GM18498 (cell line): ENCODE data around the gene BMI1.

ENCODE experiments used
- ATAC-seq: cut with Tn5 transposase; IDR thresholded peaks from one replicate; pipeline ENCODE4 v1.9.1; 2021; ENCODE audit warnings: mild to moderate bottlenecking, moderate library complexity; ENCODE audit not compliant: unreplicated experiment

The BMI1 gene

DNA sequence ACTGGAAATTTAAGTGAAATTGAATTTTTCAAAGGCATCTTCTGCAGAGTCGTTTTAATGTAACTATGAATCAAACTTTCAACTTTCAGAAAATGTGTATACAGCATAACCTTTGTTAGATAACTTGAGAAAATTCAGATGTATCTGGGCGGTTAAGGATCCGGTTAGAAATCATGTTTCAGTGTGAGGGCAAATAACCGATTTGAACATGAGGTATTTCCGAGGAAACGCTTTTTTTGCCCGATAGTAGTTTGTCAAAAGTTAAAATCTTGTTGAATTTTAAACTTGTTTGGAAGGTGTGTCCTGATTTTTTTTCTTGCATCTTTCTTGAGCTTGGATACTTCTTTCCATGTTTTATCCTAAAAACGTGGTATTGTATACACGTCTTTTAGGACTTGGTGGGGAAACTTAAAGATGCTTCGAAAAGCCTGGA lies 1.3 kb upstream of the BMI1 start:
- ATAC-seq = no peak

DNA sequence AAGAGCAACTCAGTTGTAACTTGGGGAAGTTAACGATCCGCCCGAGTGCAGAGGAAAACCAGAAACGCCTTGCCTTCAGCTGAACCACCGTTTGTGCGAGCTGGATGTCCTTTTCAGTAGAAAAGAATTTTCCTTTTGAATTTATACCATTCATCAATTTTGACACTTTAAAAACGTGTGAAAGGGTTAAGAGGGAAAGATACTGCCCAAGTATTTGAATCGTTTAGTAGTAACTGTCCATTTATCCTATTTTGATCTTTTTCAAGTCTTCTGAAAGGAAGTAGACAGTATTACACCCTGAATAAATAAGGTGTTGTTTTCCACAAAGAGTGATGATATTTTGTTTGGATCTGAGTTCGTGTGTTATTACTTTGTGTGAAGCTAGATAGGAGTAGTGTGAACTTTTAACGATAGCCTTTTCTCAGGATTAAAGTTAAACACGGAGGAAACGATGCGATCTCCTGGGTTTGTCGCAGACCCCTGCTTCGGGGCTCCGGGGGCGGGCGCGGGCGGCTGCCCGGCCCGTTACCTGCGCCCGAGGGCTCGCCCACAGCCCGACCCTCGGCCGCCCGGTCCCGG lies 830 bp upstream of the BMI1 start:
- no peak for ATAC-seq

DNA sequence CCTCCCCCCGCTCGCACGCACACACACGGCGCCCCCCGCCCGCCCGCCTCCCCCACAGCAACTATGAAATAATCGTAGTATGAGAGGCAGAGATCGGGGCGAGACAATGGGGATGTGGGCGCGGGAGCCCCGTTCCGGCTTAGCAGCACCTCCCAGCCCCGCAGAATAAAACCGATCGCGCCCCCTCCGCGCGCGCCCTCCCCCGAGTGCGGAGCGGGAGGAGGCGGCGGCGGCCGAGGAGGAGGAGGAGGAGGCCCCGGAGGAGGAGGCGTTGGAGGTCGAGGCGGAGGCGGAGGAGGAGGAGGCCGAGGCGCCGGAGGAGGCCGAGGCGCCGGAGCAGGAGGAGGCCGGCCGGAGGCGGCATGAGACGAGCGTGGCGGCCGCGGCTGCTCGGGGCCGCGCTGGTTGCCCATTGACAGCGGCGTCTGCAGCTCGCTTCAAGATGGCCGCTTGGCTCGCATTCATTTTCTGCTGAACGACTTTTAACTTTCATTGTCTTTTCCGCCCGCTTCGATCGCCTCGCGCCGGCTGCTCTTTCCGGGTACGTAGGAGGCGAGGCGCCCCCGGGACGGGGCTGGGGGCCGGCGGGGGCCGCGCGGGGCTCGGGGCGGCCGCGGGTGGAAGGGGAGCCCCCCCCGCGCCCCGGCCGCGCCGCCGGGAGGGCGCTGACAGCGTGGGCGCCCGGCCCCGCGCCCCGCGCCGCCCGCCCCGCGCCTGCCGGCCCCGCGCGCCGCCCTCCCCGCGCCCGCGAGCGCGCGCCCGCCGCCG lies 441 bp downstream of the BMI1 start:
- ATAC-seq = peak; percentile 22

DNA sequence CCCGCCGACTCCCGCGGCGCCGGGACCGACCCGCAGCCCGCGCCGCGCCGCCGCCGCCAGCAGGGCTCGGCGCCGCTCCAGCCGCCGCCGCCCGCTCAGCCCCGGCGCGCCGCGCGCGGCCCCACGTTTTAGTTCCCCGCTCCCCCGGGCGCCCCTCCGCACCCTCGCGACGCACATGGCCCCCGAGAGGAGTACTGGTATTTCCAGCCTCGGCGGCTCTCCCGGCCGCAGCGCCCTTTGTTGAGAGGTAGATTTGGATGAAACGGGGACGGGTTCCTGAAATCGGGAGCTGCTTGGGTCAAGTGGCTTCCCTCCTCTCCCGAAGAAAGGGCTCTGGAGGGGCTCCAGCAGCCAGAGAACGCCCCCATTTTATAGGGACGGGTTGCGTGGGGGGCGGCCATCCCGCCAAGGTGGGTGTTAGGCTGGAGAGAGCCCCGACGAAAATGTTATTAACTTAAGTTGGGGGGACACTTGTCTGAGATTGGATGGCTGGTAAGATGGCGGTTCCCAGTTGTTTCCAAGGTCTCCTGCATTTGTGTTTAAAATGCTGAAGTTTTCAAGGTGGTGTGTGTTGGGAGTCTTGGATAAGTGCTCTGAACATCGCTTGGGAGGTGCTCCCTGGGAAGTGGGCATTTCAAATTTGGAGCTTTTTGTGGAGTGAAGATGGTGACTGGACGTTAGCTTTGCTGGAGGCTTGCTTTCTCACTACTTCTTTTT lies 1.2 kb downstream of the BMI1 start:
- no peak for ATAC-seq

DNA sequence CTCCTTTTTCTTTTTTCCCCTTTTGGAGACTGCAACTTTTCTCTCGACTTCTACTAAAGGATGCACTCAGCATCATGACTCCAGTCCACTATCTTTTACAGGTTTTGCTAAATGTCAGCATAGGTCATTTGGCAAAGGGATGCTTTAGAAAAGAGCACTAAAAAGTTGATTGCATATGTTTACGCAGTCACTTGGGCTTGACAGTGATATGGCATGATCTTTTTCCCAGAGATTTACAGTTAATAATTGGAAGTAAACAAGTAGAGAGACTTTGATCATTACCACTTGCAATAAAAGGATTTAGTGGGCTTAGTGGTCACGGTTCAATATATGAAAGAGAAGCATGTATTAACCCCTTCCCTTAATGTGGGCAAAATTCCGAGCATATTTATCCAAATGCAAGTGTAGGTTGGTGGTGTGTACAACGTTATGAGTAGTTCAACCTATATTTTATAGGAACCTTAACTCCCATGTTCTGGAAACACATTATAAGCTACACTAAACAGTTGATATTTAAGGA lies 1.8 kb downstream of the BMI1 start:
- no peak for ATAC-seq

DNA sequence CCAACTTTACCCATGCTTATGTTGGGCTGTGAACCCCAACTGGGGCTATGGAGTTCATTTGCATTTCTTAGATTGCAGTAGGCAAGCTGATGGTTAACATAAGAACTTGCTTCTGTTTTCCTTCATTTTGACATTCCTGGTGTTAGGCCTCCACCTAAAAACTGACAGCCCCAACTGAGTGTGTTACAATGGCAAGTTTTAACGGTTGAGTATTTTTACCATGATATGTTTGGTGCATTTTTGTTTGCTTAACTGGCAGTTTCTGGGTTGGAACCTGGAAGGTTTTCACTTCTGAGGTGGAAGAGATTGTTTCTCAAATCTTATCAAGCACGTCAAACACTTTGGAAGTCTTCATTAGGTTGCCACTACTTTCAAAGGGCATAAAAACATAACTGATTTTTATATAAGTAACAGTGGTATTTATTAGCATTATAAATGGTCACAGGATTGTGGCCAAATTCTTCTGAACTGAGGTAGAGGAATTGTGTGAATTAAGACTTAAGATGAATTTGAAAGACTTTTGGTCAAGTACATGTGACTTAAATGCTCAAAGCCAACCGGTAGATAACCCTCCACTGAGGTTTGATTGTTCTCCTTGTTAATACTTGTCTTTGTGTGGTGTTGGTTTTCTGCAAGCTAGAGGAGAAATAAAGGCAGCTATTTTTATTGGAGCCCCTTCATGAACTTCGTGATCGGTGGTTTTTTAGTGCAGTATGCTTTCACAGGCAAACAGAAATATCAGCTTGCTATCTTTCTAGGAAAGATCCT lies 2.8 kb downstream of the BMI1 start:
- no peak for ATAC-seq

DNA sequence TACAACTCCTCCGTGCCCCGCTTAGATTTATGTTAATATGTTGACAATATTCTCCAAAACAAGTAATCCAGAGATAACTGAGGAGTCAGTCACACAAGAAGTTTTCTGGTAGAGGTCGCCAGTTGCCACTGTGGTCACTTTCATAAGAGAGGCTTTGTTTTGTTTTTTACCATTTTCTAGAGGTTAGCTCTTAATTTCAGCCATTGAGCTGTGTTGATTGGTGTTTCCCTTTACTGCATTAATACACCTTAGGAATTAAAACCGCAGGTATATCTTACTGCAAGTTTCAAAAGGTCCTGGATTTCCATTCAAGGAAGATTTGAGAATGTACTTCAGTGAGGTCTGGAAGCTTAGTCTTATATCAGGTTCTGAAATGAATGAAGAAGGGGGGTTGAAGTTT lies 3.5 kb downstream of the BMI1 start:
- ATAC-seq = no peak

DNA sequence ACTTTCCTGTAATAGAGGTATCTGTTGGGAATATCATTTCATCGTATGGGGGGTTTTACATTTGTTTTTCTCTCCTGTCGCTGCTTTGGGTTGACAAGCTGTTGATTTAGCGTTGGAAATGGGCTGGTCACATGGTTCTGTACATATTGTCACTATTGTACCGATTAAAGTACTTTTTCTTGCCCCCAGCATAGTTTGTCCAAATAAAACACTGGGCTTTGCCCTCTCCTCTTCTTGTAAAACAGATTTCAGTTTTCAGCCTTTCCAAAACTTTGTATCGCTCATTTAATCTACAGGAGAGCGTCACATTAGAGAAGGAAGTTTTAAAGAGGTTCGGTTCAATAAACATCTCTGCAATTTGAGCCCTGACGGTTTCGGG lies 4.0 kb downstream of the BMI1 start:
- ATAC-seq = no peak

DNA sequence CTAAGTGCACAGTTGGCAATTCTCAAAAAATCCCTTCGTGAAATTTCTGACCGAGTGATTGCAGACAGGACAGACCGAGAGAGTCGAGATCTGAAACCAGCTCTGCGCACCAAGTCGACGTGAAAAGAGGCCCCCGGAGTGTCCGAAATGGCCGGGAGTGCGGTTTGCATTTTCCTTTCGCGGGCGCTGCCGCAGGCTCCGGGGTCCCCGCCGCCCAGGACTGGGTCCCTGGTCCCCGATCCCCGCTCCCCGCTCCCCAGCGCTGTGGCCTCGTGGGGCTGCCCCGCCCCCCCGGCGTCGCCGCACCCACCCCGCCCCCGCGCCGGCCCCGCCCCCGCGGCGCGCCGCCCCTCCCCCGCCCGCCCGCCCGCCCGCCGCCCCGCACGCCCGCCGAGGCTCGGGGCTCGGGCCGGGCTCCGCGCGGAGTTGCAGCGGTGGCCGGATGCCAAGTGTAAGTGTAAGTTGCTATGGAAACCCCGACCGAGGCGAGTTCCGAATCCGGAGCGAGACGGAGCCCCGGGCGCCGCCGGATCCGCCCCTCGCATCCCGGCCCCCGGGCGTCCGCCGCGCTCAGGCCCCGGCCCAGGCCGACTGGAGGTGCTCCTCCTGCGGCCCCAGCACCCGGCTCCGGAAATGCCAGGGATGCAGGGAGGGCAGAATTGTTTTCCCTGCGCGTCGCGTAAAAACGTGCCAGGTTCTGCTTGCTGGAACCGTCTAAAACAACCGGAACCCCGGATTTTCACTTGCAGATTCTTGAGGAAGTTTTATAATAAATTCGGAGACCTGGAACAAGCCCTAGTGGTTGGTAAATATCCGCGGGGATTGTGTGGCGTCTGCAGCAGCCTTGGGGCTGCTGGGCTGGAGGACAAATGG lies 4.6 kb downstream of the BMI1 start:
- ATAC-seq = peak; percentile 55

DNA sequence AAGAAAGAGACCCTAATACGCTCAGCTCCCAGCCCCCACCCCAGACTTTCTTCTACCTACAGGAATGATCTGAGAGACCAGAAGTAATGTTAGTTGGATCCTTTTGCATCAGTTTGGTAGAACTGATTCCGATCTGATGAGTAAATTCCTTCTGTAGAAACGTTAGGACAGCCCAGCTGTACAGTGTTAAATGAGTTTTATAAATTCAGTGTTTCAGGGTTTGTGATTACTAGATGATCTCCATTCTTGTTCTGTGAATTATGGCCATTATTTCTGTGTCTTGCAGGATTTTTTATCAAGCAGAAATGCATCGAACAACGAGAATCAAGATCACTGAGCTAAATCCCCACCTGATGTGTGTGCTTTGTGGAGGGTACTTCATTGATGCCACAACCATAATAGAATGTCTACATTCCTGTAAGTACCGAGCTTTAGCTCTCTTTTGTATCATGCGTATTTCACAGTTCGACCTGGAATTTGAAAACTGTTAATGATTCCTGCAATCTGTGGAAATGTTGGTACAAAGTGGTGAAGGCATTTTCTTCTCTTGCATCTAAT lies 5.3 kb downstream of the BMI1 start:
- no peak for ATAC-seq

DNA sequence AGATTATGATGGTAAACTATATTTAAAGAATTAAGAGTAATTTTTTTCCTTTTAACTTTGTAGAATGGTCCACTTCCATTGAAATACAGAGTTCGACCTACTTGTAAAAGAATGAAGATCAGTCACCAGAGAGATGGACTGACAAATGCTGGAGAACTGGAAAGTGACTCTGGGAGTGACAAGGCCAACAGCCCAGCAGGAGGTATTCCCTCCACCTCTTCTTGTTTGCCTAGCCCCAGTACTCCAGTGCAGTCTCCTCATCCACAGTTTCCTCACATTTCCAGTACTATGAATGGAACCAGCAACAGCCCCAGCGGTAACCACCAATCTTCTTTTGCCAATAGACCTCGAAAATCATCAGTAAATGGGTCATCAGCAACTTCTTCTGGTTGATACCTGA lies 8.3 kb downstream of the BMI1 start:
- no peak for ATAC-seq

DNA sequence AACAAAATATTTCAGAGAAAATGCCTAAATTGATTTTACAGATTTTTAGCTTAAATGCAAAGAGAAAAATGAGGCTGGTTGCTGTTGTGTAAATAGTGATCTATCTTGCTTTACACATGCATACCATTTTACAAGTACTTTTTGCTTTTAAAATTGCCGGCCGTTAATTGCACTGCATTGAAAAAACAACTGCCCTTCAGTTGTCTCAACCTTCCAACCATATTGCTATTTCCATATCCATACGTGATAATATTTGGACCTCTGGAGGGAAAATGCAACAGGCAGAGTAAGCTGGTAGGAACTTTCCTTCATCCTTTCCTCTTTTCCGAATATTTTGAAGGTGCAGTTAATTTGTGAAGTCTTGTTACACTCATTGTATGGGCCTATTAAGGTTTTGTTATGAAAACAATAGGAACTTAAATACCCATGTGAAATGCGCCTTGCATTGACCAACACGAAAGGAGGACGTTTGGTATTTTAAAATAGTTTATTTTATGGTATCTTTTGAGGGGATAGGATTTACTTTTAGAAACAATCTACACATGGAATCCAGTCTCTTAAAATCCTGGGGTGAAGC lies 11.3 kb downstream of the BMI1 start:
- ATAC-seq = no peak

DNA sequence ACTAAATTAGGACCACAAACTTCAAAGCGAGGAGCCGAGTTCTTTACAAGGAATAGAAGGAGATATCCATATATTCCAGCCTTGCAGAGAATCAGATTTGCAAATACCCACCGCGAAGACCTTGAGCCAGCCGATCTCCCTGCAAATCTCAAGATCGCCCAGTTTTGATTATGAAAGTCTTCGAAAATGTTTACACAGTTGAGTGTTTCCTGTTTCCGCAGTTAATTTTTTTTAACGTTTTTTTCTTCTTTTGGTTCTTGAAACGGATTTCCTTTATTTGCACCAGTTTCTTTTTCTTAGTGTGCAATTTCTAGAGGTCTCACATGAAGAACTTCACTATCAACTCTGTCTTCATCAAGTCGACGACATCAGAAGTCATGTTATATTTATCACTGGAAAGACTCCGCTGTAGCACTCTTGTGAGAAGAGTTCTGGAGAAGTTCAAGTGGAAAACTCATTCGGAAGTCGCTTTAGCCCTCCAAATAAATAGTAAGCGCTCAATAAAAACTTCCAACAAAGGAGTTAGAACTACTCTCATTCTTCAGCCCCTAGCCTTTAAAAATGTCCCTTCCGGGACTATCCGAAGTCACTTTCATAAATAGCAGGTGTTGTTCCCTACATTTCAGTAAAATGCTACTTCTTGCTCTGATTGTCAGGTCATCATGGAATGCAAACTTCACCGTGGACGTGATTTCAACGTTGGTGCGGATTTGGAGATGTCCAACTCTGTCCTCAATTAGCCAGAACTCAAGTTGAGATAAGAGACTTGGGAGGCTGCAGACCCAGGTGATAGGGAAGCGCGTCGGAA lies 12.5 kb downstream of the BMI1 start:
- no peak for ATAC-seq

DNA sequence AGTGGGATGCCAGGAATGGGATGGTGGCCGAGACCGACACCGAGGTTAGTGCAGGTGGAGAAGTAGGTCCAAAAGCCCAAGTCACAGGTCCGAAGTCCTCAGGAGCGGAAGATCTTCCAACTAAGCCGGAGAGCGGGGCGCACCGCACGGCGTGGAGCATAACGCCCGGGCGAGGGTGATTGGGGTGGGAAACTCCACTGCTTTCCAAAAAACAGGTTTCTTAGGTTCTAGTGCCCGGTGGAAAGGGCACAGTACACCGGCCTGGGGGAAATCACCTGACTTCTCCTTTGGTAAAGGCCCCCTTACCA lies 13.0 kb downstream of the BMI1 start:
- ATAC-seq = no peak

DNA sequence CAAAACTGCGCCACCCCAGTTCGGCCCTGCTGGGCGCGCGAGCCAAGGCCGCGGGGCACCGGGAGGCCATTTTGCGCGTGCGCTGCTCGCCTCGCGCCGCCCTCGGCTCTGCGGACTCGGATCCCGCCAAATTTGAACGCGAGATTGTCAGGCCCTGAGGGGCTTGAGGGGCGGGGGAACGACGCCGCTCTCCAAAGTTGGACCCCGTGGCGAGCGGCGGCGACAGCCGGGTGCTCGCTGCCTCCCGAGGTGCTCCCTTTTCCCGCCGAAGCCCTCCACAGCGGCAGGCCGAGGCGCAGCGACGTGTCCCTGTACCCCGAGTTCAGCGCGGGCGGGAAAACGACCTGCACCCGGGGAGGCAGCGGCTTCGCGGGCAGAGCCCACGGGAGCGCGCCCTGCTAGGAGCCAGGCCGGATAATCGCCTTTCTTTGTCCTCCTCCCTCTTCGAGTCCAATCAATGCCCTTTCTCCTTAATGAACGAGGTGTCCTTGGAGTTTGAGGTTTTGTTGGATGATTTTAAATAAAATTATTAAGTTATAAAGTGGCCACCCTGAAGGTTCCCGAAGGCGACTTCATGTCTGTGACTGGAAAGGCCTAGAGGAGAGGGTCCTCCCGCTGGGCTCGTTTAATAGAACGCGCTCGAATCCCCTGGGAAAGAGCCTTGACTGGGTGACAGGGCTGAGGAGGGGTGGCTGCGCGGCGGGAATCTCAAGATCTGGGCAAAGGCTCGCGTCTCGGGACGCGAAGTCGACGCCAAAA lies 13.7 kb downstream of the BMI1 start:
- no peak for ATAC-seq

DNA sequence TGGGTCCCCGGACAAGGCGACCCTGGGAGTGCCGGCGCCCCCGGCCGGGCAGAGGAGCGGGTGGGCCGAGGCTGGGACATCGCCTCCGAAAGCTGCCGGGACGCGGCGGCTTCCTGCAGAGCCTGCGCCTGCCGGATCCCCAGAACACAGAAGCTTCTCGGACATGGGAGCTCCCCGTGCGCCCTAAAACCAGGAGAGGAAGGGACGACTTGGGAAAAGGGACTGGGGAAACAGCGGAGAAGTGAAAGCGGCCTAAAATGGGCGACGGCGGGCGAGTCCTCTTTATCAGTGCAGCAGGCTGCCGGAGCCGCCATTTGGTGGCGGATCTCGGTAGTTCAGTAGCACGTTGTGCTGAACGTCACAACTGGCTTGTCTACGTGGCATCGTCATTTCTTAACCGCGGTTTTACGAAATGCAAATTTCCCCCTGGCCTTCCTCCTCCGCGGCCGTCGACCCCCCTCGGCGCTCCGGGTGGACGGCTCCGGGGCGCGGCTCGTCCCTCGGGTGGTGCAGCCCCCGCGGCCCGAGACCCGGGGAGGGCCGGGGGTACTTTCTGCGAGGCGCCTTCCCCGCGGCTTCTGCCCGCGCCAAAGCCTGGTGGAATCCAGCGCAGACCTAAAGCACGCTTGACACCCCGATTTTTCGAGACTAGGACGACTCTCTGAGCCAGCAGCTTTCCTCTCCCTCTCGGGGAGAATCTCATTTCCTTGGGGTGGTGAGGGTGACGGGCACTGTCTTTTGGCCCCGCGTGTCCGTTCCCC lies 14.5 kb downstream of the BMI1 start:
- ATAC-seq = peak; percentile 61

DNA sequence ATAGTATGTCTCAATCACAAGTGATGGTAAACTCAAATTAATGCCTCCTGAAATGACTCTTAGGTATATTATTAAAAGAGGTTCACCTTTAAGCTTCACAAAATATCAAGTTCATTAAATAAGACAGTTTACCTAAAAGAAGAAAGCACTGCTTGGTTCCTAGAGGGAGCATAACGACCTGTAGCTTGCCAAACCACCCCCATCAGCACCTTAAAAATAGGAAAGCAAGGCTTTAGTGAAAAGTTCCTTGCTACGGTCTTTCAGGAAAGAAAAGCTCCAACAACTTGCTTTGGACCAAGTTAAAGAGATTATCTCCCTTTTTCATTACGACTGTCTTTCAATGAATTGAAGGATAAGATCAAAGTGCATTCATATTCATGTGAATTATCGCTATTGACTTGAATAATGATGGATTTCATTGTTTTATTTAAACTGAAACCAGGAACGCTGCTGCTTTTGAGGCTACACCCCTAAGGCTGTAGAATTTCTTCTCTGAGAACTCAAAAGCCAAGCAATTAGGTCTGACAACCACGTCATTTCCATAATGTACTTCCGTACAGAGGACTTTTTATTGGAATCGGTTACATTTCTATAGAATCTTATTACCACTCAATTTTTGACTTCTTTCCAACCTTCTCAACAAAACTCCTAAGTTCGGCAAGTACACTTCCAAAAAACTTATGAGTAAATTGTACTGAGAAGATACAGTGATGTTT lies 17.4 kb downstream of the BMI1 start:
- no peak for ATAC-seq
